Transverse colon (tissue), 4 donors: Measurements from ENCODE around the gene DNLZ. TPM values are rescaled to one million over a fixed set of nuclear protein-coding genes. Genes with fewer than 3 reads are reported as not detected.

Experiments used
- DNase-seq: peaks from one replicate; pipeline ENCODE4 v3.0.0-alpha.2; 2019
- H3K27ac ChIP-seq, 4 donors: fragments of 200-600 bp; sonication (generic); 2 replicates each; pipeline ENCODE4 v1.5.1; 2016 to 2018; ENCODE audit warnings: inconsistent platforms in 4 of 4
- H3K27me3 ChIP-seq: fragments of 200-600 bp; sonication (generic); 2 replicates; pipeline ENCODE4 v1.5.1; 2017; ENCODE audit warnings: inconsistent platforms
- H3K36me3 ChIP-seq, 4 donors: fragments of 200-600 bp; sonication (generic); 2 replicates each; pipeline ENCODE4 v1.5.1; 2017 to 2019; ENCODE audit warnings: inconsistent platforms in 4 of 4
- H3K4me1 ChIP-seq, 4 donors: fragments of 200-600 bp; sonication (generic); 2 replicates each; pipeline ENCODE4 v1.5.1; 2017 to 2020; ENCODE audit warnings: inconsistent platforms in 4 of 4
- H3K4me3 ChIP-seq, 4 donors: fragments of 200-600 bp; sonication (generic); 1 replicate in 1 of 4; 2 replicates in 3 of 4; pipeline versions ENCODE4 v1.5.1 to v1.6.1; 2017 to 2019; ENCODE audit warnings: inconsistent platforms in 4 of 4
- H3K9me3 ChIP-seq, 2 donors: fragments of 200-600 bp; sonication (generic); 2 replicates each; pipeline ENCODE4 v1.5.1; 2017 to 2019; ENCODE audit warnings: inconsistent platforms in 2 of 2
- CTCF ChIP-seq, 5 experiments: fragments of 200-600 bp in 3 of 5; fragments of 450-650 bp in 2 of 5; sonication (generic) in 3 of 5; IDR thresholded peaks; 1 replicate in 2 of 5; 2 replicates in 3 of 5; pipeline ENCODE4 v1.5.1; 2016 to 2017; ENCODE audit warnings: antibody characterized with exemption in 5 of 5, inconsistent platforms in 3 of 5, mild to moderate bottlenecking in 2 of 5, moderate library complexity in 1 of 5
- EP300 ChIP-seq: sonication (generic); formaldehyde crosslinking; IDR thresholded peaks from one replicate; pipeline ENCODE4 v1.6.1; 2017; ENCODE audit warnings: antibody characterized with exemption, low read depth
- POLR2A ChIP-seq: fragments of 450-650 bp; IDR thresholded peaks from one replicate; pipeline ENCODE4 v1.6.1; 2016; ENCODE audit warnings: antibody characterized with exemption, mild to moderate bottlenecking, moderate library complexity
- POLR2AphosphoS5 ChIP-seq, 3 donors: sonication (generic); formaldehyde crosslinking; IDR thresholded peaks; one replicate each; pipeline ENCODE4 v1.6.1; 2016; ENCODE audit warnings: antibody characterized with exemption in 3 of 3
- WGBS, 2 donors: methylation state at CpG; one replicate each; pipeline ENCODE4 v1.1.5; 2018; ENCODE audit warnings: low coverage in 1 of 2; 5-methylcytosine and 5-hydroxymethylcytosine counted together
- in situ Hi-C, 4 donors: fragments of 200-750 bp; cut with MboI; loops; one replicate each; pipeline versions ENCODE4 v1.15.0 to v1.15.1; 2017; ENCODE audit warnings: low sequenced_read_pairs in 3 of 4, low pct_ligation_motif_present in 1 of 4, low pct_unique_long_range_greater_than_20kb in 1 of 4
- intact Hi-C: fragments of 100-400 bp; cut with DNase I; formaldehyde crosslinking; loops from one replicate; pipeline ENCODE4 v1.15.1; 2023; ENCODE audit warnings: low total_unique reads
- total RNA-seq, 4 donors: library from RNA; depleted of rRNA; stranded (reverse); fragments of >200 nt; gene quantifications; one replicate each; pipeline ENCODE4 v1.1.0, GENCODE V29; 2016

Gene DNLZ
- total RNA-seq, 4 donors from 2014 or later, result 6.7 to 17.3 (median 10.4) TPM

GRCh38 chr9:136327304-136327974, 36.1 kb downstream of the DNLZ start, which contains the start of gene GPSM1:
Gene GPSM1 (plus strand): TSS chr9:136327539. CDS start chr9:136327696, 157 bp downstream.
- no peaks in the 10 kb centered on the region for H3K9me3 ChIP-seq
- 0% methylated on average over 3 of the region's 88 CpGs; no CpG with 5 or more reads in 1 of the 2 donors for WGBS, 2 donors
- H3K27me3 ChIP-seq, result peaks cover 35% of the 10 kb centered on the region
- H3K36me3 ChIP-seq, result no peaks in the 10 kb centered on the region
- intact Hi-C loops, result no loop called here
- peaks cover 7 to 34% (median 18%) of the 10 kb centered on the region in 4 donors for H3K4me1 ChIP-seq
- in situ Hi-C loops, result no loop called here
- H3K4me3 ChIP-seq, result peak within 1 kb of the TSS; percentile 45 to 82 (median 54)
- DNase-seq, result peak; percentile 30
- H3K27ac ChIP-seq, result peak within 1 kb of the TSS; percentile 71 to 80 (median 76)
- peak; percentile 40 to 67 (median 48) for TF ChIP-seq POLR2AphosphoS5 (IDR thresholded peaks at IDR 0.05)
- TF ChIP-seq CTCF (IDR thresholded peaks at IDR 0.05), result no peak

- H3K27me3 ChIP-seq, result peaks cover 37% of the 10 kb centered on the region
- TF ChIP-seq CTCF (IDR thresholded peaks at IDR 0.05) (no peak), POLR2A (no peak), EP300 (no peak), POLR2AphosphoS5 (IDR thresholded peaks at IDR 0.05) (no peak)
- DNase-seq, result no peak
- H3K36me3 ChIP-seq, result no peaks in the 10 kb centered on the region
- H3K27ac ChIP-seq, result peak overlapping the region; percentile 71 to 80 (median 76)
- peaks cover 7 to 34% (median 18%) of the 10 kb centered on the region in 4 donors for H3K4me1 ChIP-seq
- in situ Hi-C loops, result no loop called here
- intact Hi-C loops, result no loop called here
- peak overlapping the region in 3 of 4 donors; percentile 45 to 59 (median 50) for H3K4me3 ChIP-seq
- no peaks in the 10 kb centered on the region for H3K9me3 ChIP-seq
- 41% methylated on average over 12 of the region's 17 CpGs; no CpG with 5 or more reads in 1 of the 2 donors for WGBS, 2 donors
Observed at GRCh38 chr9:136326761-136327303, 36.7 kb downstream of the DNLZ start.

- DNase-seq, result no peak
- Histone ChIP-seq H3K36me3 (no peaks in the 10 kb centered on the region), H3K9me3 (no peaks in the 10 kb centered on the region), H3K27ac (peak overlapping the region; percentile 71 to 80 (median 76)), H3K4me3 (peak overlapping the region in 1 of 4 donors; percentile 59), H3K4me1 (peaks cover 7 to 34% (median 18%) of the 10 kb centered on the region in 4 donors), H3K27me3 (peaks cover 37% of the 10 kb centered on the region)
- intact Hi-C loops, result no loop called here
- TF ChIP-seq EP300 (no peak), CTCF (IDR thresholded peaks at IDR 0.05) (no peak), POLR2A (no peak), POLR2AphosphoS5 (IDR thresholded peaks at IDR 0.05) (no peak)
- WGBS, 2 donors, result 34% methylated on average over 28 of the region's 28 CpGs; no CpG with 5 or more reads in 1 of the 2 donors
- in situ Hi-C loops, result no loop called here
Observed at GRCh38 chr9:136326061-136326760, 37.3 kb downstream of the DNLZ start.

DNA sequence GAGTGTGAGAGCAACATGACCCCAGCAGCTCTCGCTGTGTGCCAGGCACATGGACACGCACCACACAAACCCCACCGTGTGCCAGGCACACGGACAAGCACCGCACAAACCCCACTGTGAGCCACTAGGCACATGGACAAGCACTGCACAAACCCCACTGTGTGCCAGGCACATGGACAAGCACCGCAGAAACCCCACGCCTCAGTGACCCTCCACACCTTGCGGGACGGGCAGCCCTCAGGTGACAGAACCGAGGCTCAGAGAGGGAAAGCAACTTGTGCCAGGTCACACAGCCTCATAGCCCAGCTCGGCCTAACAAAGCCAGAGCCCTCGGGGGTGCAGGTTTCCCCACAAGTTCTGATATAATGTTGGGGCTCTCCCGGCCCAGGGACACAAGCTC, 38.2 kb downstream of the DNLZ start:
- Histone ChIP-seq H3K27ac (peak overlapping the region in 2 of 4 donors; percentile 78 to 80), H3K27me3 (peaks cover 37% of the 10 kb centered on the region), H3K4me1 (peaks cover 7 to 34% (median 18%) of the 10 kb centered on the region in 4 donors), H3K36me3 (no peaks in the 10 kb centered on the region), H3K4me3 (no peak overlapping the region), H3K9me3 (no peaks in the 10 kb centered on the region)
- TF ChIP-seq CTCF (IDR thresholded peaks at IDR 0.05), result no peak
- no peak for TF ChIP-seq POLR2AphosphoS5 (IDR thresholded peaks at IDR 0.05)
- no peak for TF ChIP-seq POLR2A
- no peak for TF ChIP-seq EP300
- 84% methylated on average over 12 of the region's 13 CpGs; no CpG with 5 or more reads in 1 of the 2 donors for WGBS, 2 donors
- in situ Hi-C loops, result no loop called here
- no peak for DNase-seq
- intact Hi-C loops, result loop anchor here (1.0 kb wide), 1 partner anchor 34 kb away; no protein-coding TSS in a partner anchor
